ENCODE data around the gene RREB1. TPM values are rescaled to one million over a fixed set of nuclear protein-coding genes. Genes with fewer than 3 reads are reported as not detected.

Gene RREB1
- polyA plus RNA-seq, 1 donor from 2014 or later = not detected

GRCh38 chr6:7235712-7236305, 128.0 kb downstream of the RREB1 start:
- TF ChIP-seq EZH2 (IDR thresholded peaks at IDR 0.05; ENCODE audit: borderline replicate concordance, insufficient read depth, low read length, poor library complexity, severe bottlenecking) (no peak), TAF1 (IDR thresholded peaks at IDR 0.05; ENCODE audit: low read depth) (no peak), REST (IDR thresholded peaks at IDR 0.05; ENCODE audit: borderline replicate concordance) (no peak), POLR2AphosphoS5 (IDR thresholded peaks at IDR 0.05) (no peak), EP300 (conservative IDR thresholded peaks at IDR 0.05; ENCODE audit: poor library complexity, severe bottlenecking) (no peak), CTCF (IDR thresholded peaks at IDR 0.05; ENCODE audit: poor library complexity, severe bottlenecking) (no peak), SMC3 (conservative IDR thresholded peaks at IDR 0.05; ENCODE audit: poor library complexity) (no peak), MXI1 (conservative IDR thresholded peaks at IDR 0.05; ENCODE audit: poor library complexity, severe bottlenecking) (no peak), RAD21 (conservative IDR thresholded peaks at IDR 0.05) (no peak)
- no peak overlapping the region for H3K9ac ChIP-seq (ENCODE audit: low read length)

GRCh38 chr6:7236306-7237209, 128.8 kb downstream of the RREB1 start:
- Histone ChIP-seq H3K27ac (ENCODE audit: low read length) (no peak overlapping the region), H4K20me1 (ENCODE audit: insufficient read depth) (no peaks in the 10 kb centered on the region)

More at GRCh38 chr6:7235712-7236305, 128.0 kb downstream of the RREB1 start:
- H3K9me3 ChIP-seq (ENCODE audit: low read length) = no peaks in the 10 kb centered on the region
- no peak overlapping the region for H2AFZ ChIP-seq (ENCODE audit: low read depth, low read length)
- no peaks in the 10 kb centered on the region for H3F3A ChIP-seq (ENCODE audit: insufficient read depth, low read length, poor library complexity, severe bottlenecking)
- H3K4me2 ChIP-seq (ENCODE audit: low read length) = no peak overlapping the region
- no peaks in the 10 kb centered on the region for H3K36me3 ChIP-seq (ENCODE audit: insufficient read depth, low read length)
- H3K9me2 ChIP-seq (ENCODE audit: insufficient read depth, low read length) = no peaks in the 10 kb centered on the region
- no peaks in the 10 kb centered on the region for H4K20me1 ChIP-seq (ENCODE audit: insufficient read depth)
- H3K27ac ChIP-seq (ENCODE audit: low read length) = no peak overlapping the region
- no peaks in the 10 kb centered on the region for H3K79me2 ChIP-seq (replicated peaks; ENCODE audit: insufficient read depth, low read length)
- no peaks in the 10 kb centered on the region for H3K27me3 ChIP-seq (ENCODE audit: insufficient read depth, low read depth, low read length)
- no peak overlapping the region for H3K4me3 ChIP-seq (ENCODE audit: low read length)

More at GRCh38 chr6:7236306-7237209, 128.8 kb downstream of the RREB1 start:
- no peak overlapping the region for H3K9ac ChIP-seq (ENCODE audit: low read length)
- H3K27me3 ChIP-seq (ENCODE audit: insufficient read depth, low read depth, low read length) = no peaks in the 10 kb centered on the region
- no peak overlapping the region for H3K4me3 ChIP-seq (ENCODE audit: low read length)
- no peaks in the 10 kb centered on the region for H3K9me3 ChIP-seq (ENCODE audit: low read length)
- TF ChIP-seq EP300 (conservative IDR thresholded peaks at IDR 0.05; ENCODE audit: poor library complexity, severe bottlenecking) (no peak), SMC3 (conservative IDR thresholded peaks at IDR 0.05; ENCODE audit: poor library complexity) (no peak)
- no peaks in the 10 kb centered on the region for H3K79me2 ChIP-seq (replicated peaks; ENCODE audit: insufficient read depth, low read length)
- H3K4me2 ChIP-seq (ENCODE audit: low read length) = no peak overlapping the region
- no peaks in the 10 kb centered on the region for H3K36me3 ChIP-seq (ENCODE audit: insufficient read depth, low read length)
- H3K9me2 ChIP-seq (ENCODE audit: insufficient read depth, low read length) = no peaks in the 10 kb centered on the region
- H3F3A ChIP-seq (ENCODE audit: insufficient read depth, low read length, poor library complexity, severe bottlenecking) = no peaks in the 10 kb centered on the region
- no peak overlapping the region for H2AFZ ChIP-seq (ENCODE audit: low read depth, low read length)
